IMR-90 (cell line): Measurements from ENCODE around the gene EFHC1. TPM values are rescaled to one million over a fixed set of nuclear protein-coding genes. Genes with fewer than 3 reads are reported as not detected.
A peak's percentile ranks its signal among the peaks of the same experiment; 100 is the strongest.

Experiments
- ATAC-seq: fragments of 200-7000 bp; cut with Tn5 transposase; 2 replicates; pipeline ENCODE4 v1.9.1; 2020; ENCODE audit warnings: low read depth, mild to moderate bottlenecking, moderate library complexity
- BruUV-seq: library from RNA; stranded (reverse); fragments of 400-500 nt; replicated peaks from 2 replicates; lab custom pipeline; 2021; lab: Mats Ljungman, UMichigan
- CTCF ChIA-PET: fragments of 300-600 bp; formaldehyde crosslinking; extraction: SDS; loops from one replicate; lab custom pipeline; 2021; ENCODE audit warnings: antibody characterized with exemption; lab: Yijun Ruan, JAX
- POLR2A ChIA-PET: fragments of 300-600 bp; sonication (Branson Sonifier 250); formaldehyde crosslinking; loops from one replicate; lab custom pipeline; 2022; ENCODE audit warnings: antibody characterized with exemption; ENCODE audit not compliant: unreplicated experiment; lab: Charles Lee
- DNase-seq: peaks from one replicate; pipeline ENCODE4 v3.0.0; 2013
- H2AFZ ChIP-seq: replicated peaks from 2 replicates; pipeline ENCODE3; 2013; ENCODE audit warnings: low read length, mild to moderate bottlenecking; ENCODE audit not compliant: poor library complexity
- H2AK5ac ChIP-seq: 2 replicates; pipeline ENCODE4 v1.6.1; 2013; ENCODE audit warnings: low read depth, low read length, inconsistent platforms
- H2AK9ac ChIP-seq: replicated peaks from 2 replicates; pipeline ENCODE3; 2013; ENCODE audit warnings: mild to moderate bottlenecking, low read depth, low read length, moderate library complexity; ENCODE audit not compliant: poor library complexity
- H2BK120ac ChIP-seq: 2 replicates; pipeline ENCODE4 v1.6.1; 2013; ENCODE audit warnings: low read depth, low read length, inconsistent platforms
- H2BK15ac ChIP-seq: 3 replicates; pipeline ENCODE4 v1.6.1; 2013; ENCODE audit warnings: low read depth, low read length, inconsistent platforms
- H2BK20ac ChIP-seq: 2 replicates; pipeline ENCODE4 v1.6.1; 2013; ENCODE audit warnings: low read depth, mild to moderate bottlenecking, inconsistent platforms, low read length, moderate library complexity
- H2BK5ac ChIP-seq: 2 replicates; pipeline ENCODE4 v1.6.1; 2013; ENCODE audit warnings: mild to moderate bottlenecking, low read depth, low read length, inconsistent platforms; ENCODE audit not compliant: poor library complexity, severe bottlenecking
- H3K14ac ChIP-seq: replicated peaks from 2 replicates; pipeline ENCODE4 v1.6.1; 2013; ENCODE audit warnings: low read depth, low read length, inconsistent platforms
- H3K18ac ChIP-seq: 2 replicates; pipeline ENCODE4 v1.6.1; 2013; ENCODE audit warnings: low read depth, low read length, control low read depth
- H3K23ac ChIP-seq: 2 replicates; pipeline ENCODE4 v1.6.1; 2013; ENCODE audit warnings: low read depth, low read length, inconsistent platforms
- H3K27ac ChIP-seq: 2 replicates; pipeline ENCODE4 v1.5.1; 2013; ENCODE audit warnings: mild to moderate bottlenecking, control low read depth, low read length; ENCODE audit not compliant: insufficient read depth
- H3K27me3 ChIP-seq: 2 replicates; pipeline ENCODE4 v1.6.1; 2013; ENCODE audit warnings: low read length; ENCODE audit not compliant: control insufficient read depth, insufficient read depth
- H3K36me3 ChIP-seq: 2 replicates; pipeline ENCODE4 v1.6.1; 2013; ENCODE audit warnings: low read length, mixed read lengths; ENCODE audit not compliant: control insufficient read depth, insufficient read depth
- H3K4ac ChIP-seq: 2 replicates; pipeline ENCODE4 v1.6.1; 2013; ENCODE audit warnings: low read depth, low read length, inconsistent platforms
- H3K4me1 ChIP-seq: 2 replicates; pipeline ENCODE4 v1.6.1; 2013; ENCODE audit warnings: low read length, mixed read lengths; ENCODE audit not compliant: control insufficient read depth, insufficient read depth
- H3K4me2 ChIP-seq: 2 replicates; pipeline ENCODE4 v1.6.1; 2013; ENCODE audit warnings: low read depth, mild to moderate bottlenecking, control low read depth, low read length, moderate library complexity
- H3K4me3 ChIP-seq: 2 replicates; pipeline ENCODE4 v1.5.1; 2013; ENCODE audit warnings: low read depth, mild to moderate bottlenecking, control low read depth, low read length, moderate library complexity; ENCODE audit not compliant: insufficient read depth
- H3K56ac ChIP-seq: 2 replicates; pipeline ENCODE4 v1.6.1; 2013; ENCODE audit warnings: low read length, inconsistent platforms; ENCODE audit not compliant: insufficient read depth; ENCODE audit errors: extremely low read depth
- H3K79me1 ChIP-seq, 2 experiments: 2 replicates each; pipeline ENCODE4 v1.6.1; 2013; ENCODE audit warnings: low read length in 2 of 2, inconsistent platforms in 1 of 2, low read depth in 1 of 2
- H3K9ac ChIP-seq: 2 replicates; pipeline ENCODE4 v1.6.1; 2013; ENCODE audit warnings: low read depth, low read length, control low read depth
- H3K9me1 ChIP-seq: 2 replicates; pipeline ENCODE4 v1.6.1; 2013; ENCODE audit warnings: low read length, inconsistent platforms; ENCODE audit not compliant: insufficient read depth
- H3K9me3 ChIP-seq: 2 replicates; pipeline ENCODE4 v1.6.1; 2013; ENCODE audit warnings: low read length; ENCODE audit not compliant: control insufficient read depth, insufficient read depth
- H4K20me1 ChIP-seq: 2 replicates; pipeline ENCODE4 v1.6.1; 2013; ENCODE audit warnings: low read length, inconsistent platforms; ENCODE audit not compliant: insufficient read depth
- H4K5ac ChIP-seq: 2 replicates; pipeline ENCODE4 v1.6.1; 2013; ENCODE audit warnings: mild to moderate bottlenecking, low read depth, low read length, control low read depth
- H4K8ac ChIP-seq, 2 experiments: 2 replicates each; pipeline ENCODE4 v1.6.1; 2013; ENCODE audit warnings: low read depth in 2 of 2, low read length in 2 of 2, control low read depth in 1 of 2, inconsistent platforms in 1 of 2
- H4K91ac ChIP-seq: 2 replicates; pipeline ENCODE4 v1.6.1; 2013; ENCODE audit warnings: low read depth, low read length, inconsistent platforms; ENCODE audit not compliant: insufficient read depth
- BHLHE40 ChIP-seq: fragments of 150-350 bp; IDR thresholded peaks from 2 replicates; pipeline ENCODE4 v1.6.1; 2016; ENCODE audit warnings: mild to moderate bottlenecking, low read depth, low read length
- CHD1 ChIP-seq: IDR thresholded peaks from 2 replicates; pipeline ENCODE4 v1.6.1; 2012; ENCODE audit warnings: low read depth, low read length, improper control_type of control experiment
- POLR2A ChIP-seq: IDR thresholded peaks from 2 replicates; pipeline ENCODE4 v1.6.1; 2012; ENCODE audit warnings: mild to moderate bottlenecking, low read depth, low read length
- RCOR1 ChIP-seq: IDR thresholded peaks from 2 replicates; pipeline ENCODE4 v1.6.1; 2012; ENCODE audit warnings: mild to moderate bottlenecking, low read length, improper control_type of control experiment; ENCODE audit not compliant: insufficient replicate concordance
- WGBS, 2 experiments: methylation state at CpG; one replicate each; pipeline versions ENCODE4 v1.1.5 to v1.1.7; 2013; ENCODE audit warnings: missing lambda C conversion rate in 2 of 2; ENCODE audit not compliant: insufficient read length in 1 of 2; ENCODE audit errors: extremely low coverage in 2 of 2; 5-methylcytosine and 5-hydroxymethylcytosine counted together
- dilution Hi-C: fragments of 300-500 bp; cut with HindIII; formaldehyde crosslinking; loops from one replicate; pipeline ENCODE4 v1.14.3; 2018; ENCODE audit warnings: low sequenced_read_pairs; ENCODE audit not compliant: unreplicated experiment
- in situ Hi-C: fragments of 300-500 bp; cut with MboI; formaldehyde crosslinking; loops from 3 replicates; pipeline ENCODE4 v1.14.3; 2019; ENCODE audit warnings: low sequenced_read_pairs, inconsistent platforms, mixed read lengths
- intact Hi-C: fragments of 100-400 bp; cut with micrococcal nuclease; formaldehyde crosslinking; loops from 2 replicates; pipeline ENCODE4 v1.10.0; 2022
- polyA plus RNA-seq, 3 experiments: library from polyadenylated mRNA; depleted of rRNA; stranded (reverse); fragments of >200 nt; gene quantifications; 2 replicates each; pipeline ENCODE4 v1.2.3, GENCODE V29; 2012; ENCODE audit warnings: low replicate concordance in 1 of 3
- total RNA-seq: library from RNA; depleted of rRNA; stranded (reverse); fragments of >200 nt; gene quantifications from 2 replicates; pipeline ENCODE4 v1.2.3, GENCODE V29; 2012

EFHC1 gene
- total and polyA plus RNA-seq, 2 of the 4 experiments (the other 2 are of a cell fraction): 14.0 to 23.0 TPM

- peak overlapping the region; percentile 48 for H3K9ac ChIP-seq
- peaks cover 28% of the 10 kb centered on the region for H4K20me1 ChIP-seq
- peak overlapping the region; percentile 96 for H2BK20ac ChIP-seq
- peak; percentile 4; the same call in 1 of the 2 replicates for ATAC-seq
- in situ Hi-C loops (no loop called here), dilution Hi-C loops (no loop called here), intact Hi-C loops (no loop called here)
- H3K14ac ChIP-seq: peak overlapping the region; percentile 97
- peaks cover 11% of the 10 kb centered on the region; the same call in 1 of the 2 replicates for H3K36me3 ChIP-seq
- H3K79me1 ChIP-seq: peaks cover 38 to 87% of the 10 kb centered on the region in 2 experiments; a peak in 3 of 4 replicates
- H3K18ac ChIP-seq: peak overlapping the region; percentile 96
- H2BK15ac ChIP-seq: peak overlapping the region; percentile 77; the same call in 2 of the 3 replicates
- peak overlapping the region; percentile 97 for H3K23ac ChIP-seq
- H3K9me1 ChIP-seq: peaks cover 56% of the 10 kb centered on the region
- peak; percentile 55 for DNase-seq
- H3K4ac ChIP-seq: peak overlapping the region; percentile 98
- H4K5ac ChIP-seq: peak overlapping the region; percentile 50
- peak overlapping the region; percentile 75 for H3K4me2 ChIP-seq
- H3K27me3 ChIP-seq: no peaks in the 10 kb centered on the region
- peak overlapping the region; percentile 97 for H2BK120ac ChIP-seq
- peak overlapping the region; percentile 85 for H3K27ac ChIP-seq
- no peak for TF ChIP-seq CHD1
- TF ChIP-seq RCOR1: no peak
- peak; percentile 19 for TF ChIP-seq BHLHE40
- TF ChIP-seq POLR2A: 0 out of 2 replicates have a peak, but pooled peaks have one; percentile 22
- CTCF ChIA-PET: no interaction called here
- no peak overlapping the region for H2AFZ ChIP-seq
- peak overlapping the region; percentile 78 for H2AK5ac ChIP-seq
- H3K4me1 ChIP-seq: peaks cover 68% of the 10 kb centered on the region
- peak overlapping the region; percentile 45 to 94 for H4K8ac ChIP-seq
- H3K4me3 ChIP-seq: no peak overlapping the region
- peak overlapping the region; percentile 81 for H3K56ac ChIP-seq
- peak overlapping the region; percentile 90 for H4K91ac ChIP-seq
- POLR2A ChIA-PET: no interaction called here
- H3K9me3 ChIP-seq: no peaks in the 10 kb centered on the region
- peak overlapping the region; percentile 97 for H2BK5ac ChIP-seq
- WGBS, 2 experiments: 11% methylated on average over 3 of the region's 10 CpGs; no CpG with 5 or more reads in 1 of the 2 experiments
- no TSS peak for BruUV-seq
- H2AK9ac ChIP-seq: peak overlapping the region; percentile 34
These were observed 123.8 kb downstream of the EFHC1 start for GRCh38 chr6:52543729-52544601.
